Smooth muscle cell (in vitro differentiated cells): Measurements from ENCODE around the gene SYT1. TPM values are rescaled to one million over a fixed set of nuclear protein-coding genes. Genes with fewer than 3 reads are reported as not detected.

Experiments used
- DNase-seq: peaks from one replicate; lab custom pipeline; 2025; ENCODE audit not compliant: unreplicated experiment; lab: John Stamatoyannopoulos, UW
- H2AFZ ChIP-seq: fragments of 200-600 bp; sonication (generic); 2 replicates; pipeline ENCODE4 v1.6.0; 2016; ENCODE audit warnings: antibody characterized with exemption, low read depth, mild to moderate bottlenecking
- H3F3A ChIP-seq: fragments of 200-600 bp; sonication (generic); 2 replicates; pipeline ENCODE4 v1.6.0; 2017; ENCODE audit warnings: antibody characterized with exemption, low read depth
- H3K27ac ChIP-seq: fragments of 200-600 bp; sonication (generic); 2 replicates; pipeline ENCODE4 v1.5.1; 2016; ENCODE audit warnings: low read depth, mild to moderate bottlenecking
- H3K27me3 ChIP-seq: fragments of 200-600 bp; sonication (generic); 2 replicates; pipeline ENCODE4 v1.6.1; 2016; ENCODE audit warnings: low read depth, mild to moderate bottlenecking
- H3K36me3 ChIP-seq: fragments of 200-600 bp; sonication (generic); 2 replicates; pipeline ENCODE4 v1.5.1; 2016; ENCODE audit warnings: low read depth
- H3K4me1 ChIP-seq: fragments of 200-600 bp; sonication (generic); 2 replicates; pipeline ENCODE4 v1.5.1; 2016; ENCODE audit warnings: low read depth
- H3K4me2 ChIP-seq: fragments of 200-600 bp; sonication (generic); 2 replicates; pipeline ENCODE4 v1.6.0; 2016; ENCODE audit warnings: mild to moderate bottlenecking
- H3K4me3 ChIP-seq: fragments of 200-600 bp; sonication (generic); 2 replicates; pipeline ENCODE4 v1.5.1; 2016; ENCODE audit warnings: mild to moderate bottlenecking
- H3K79me2 ChIP-seq: fragments of 200-600 bp; sonication (generic); 2 replicates; pipeline ENCODE4 v1.6.0; 2016; ENCODE audit warnings: low read depth, mild to moderate bottlenecking
- H3K9ac ChIP-seq: fragments of 200-600 bp; sonication (generic); 2 replicates; pipeline ENCODE4 v1.6.0; 2016; ENCODE audit warnings: low read depth
- H3K9me3 ChIP-seq: fragments of 200-600 bp; sonication (generic); replicated peaks from 2 replicates; pipeline ENCODE4 v1.5.1; 2016; ENCODE audit warnings: low read depth
- H4K20me1 ChIP-seq: fragments of 200-600 bp; sonication (generic); 2 replicates; pipeline ENCODE4 v1.6.0; 2016; ENCODE audit warnings: low read depth
- CTCF ChIP-seq: fragments of 200-600 bp; sonication (generic); IDR thresholded peaks from 2 replicates; pipeline ENCODE4 v1.5.1; 2017; ENCODE audit warnings: borderline replicate concordance, mild to moderate bottlenecking, antibody characterized with exemption; ENCODE audit not compliant: insufficient read depth, poor library complexity, severe bottlenecking
- WGBS: methylation state at CpG from one replicate; pipeline ENCODE4 v1.1.7; 2016; ENCODE audit warnings: low lambda C conversion rate; 5-methylcytosine and 5-hydroxymethylcytosine counted together
- polyA plus RNA-seq: library from polyadenylated mRNA; unstranded; fragments of >200 nt; fragmentation: Nextera tagmentation; extraction: Ambion mirVana; gene quantifications from 2 replicates; pipeline ENCODE4 v1.2.1, GENCODE V29; 2016
- total RNA-seq: library from RNA; depleted of rRNA; stranded (reverse); fragments of >200 nt; gene quantifications from 2 replicates; pipeline ENCODE4 v1.2.3, GENCODE V29; 2014

The SYT1 gene
- total and polyA plus RNA-seq, 2 experiments from 2014 or later, result 5.2 to 10.2 TPM

- Histone ChIP-seq H3K27me3 (no peaks in the 10 kb centered on the region), H3K9me3 (no peaks in the 10 kb centered on the region), H3K9ac (no peak overlapping the region), H2AFZ (no peak overlapping the region), H3K4me1 (no peaks in the 10 kb centered on the region), H3F3A (peaks cover 5% of the 10 kb centered on the region), H3K4me2 (peak overlapping the region; percentile 48), H3K4me3 (no peak overlapping the region), H4K20me1 (no peaks in the 10 kb centered on the region), H3K27ac (peak overlapping the region; percentile 6), H3K79me2 (no peaks in the 10 kb centered on the region), H3K36me3 (no peaks in the 10 kb centered on the region)
- WGBS, result 82% methylated on average over 1 of the region's 1 CpG
- no peak for DNase-seq
- no peak for TF ChIP-seq CTCF
These were observed 264.4 kb downstream of the SYT1 start for GRCh38 chr12:79128956-79129355.

- Histone ChIP-seq H3K36me3 (no peaks in the 10 kb centered on the region), H3K9ac (no peak overlapping the region), H2AFZ (no peak overlapping the region), H3F3A (no peaks in the 10 kb centered on the region), H3K4me3 (no peak overlapping the region), H3K4me2 (no peak overlapping the region), H3K9me3 (no peaks in the 10 kb centered on the region), H4K20me1 (no peaks in the 10 kb centered on the region), H3K27ac (no peak overlapping the region), H3K27me3 (no peaks in the 10 kb centered on the region), H3K4me1 (no peaks in the 10 kb centered on the region), H3K79me2 (no peaks in the 10 kb centered on the region)
- WGBS, result 95% methylated on average over 6 of the region's 6 CpGs
- TF ChIP-seq CTCF, result no peak
- no peak for DNase-seq
These were observed 274.3 kb downstream of the SYT1 start for GRCh38 chr12:79138872-79139271.

DNA sequence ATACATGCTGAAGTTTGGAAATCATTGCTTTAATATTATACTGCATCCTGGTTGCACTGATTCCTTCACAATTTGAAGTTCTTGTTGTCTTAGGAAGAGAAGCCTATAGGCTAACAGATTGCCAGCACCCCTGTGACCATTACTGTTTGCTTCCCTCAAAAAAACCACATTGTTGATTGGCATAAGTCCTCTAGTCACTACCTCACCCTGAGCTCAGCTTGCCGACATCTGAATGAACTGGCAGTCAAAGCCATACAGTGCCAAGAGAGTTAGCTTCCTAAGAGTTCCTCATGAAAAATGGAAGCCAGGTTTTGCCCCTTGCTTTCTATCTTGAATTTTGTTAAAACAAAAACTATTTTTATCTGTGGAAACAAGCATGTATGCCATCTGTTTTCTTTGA lies 276.1 kb downstream of the SYT1 start:
- no peaks in the 10 kb centered on the region for H3K9me3 ChIP-seq
- 91% methylated on average over 1 of the region's 1 CpG for WGBS
- H3K27me3 ChIP-seq, result no peaks in the 10 kb centered on the region
- no peaks in the 10 kb centered on the region for H3K36me3 ChIP-seq
- H3K4me3 ChIP-seq, result no peak overlapping the region
- no peaks in the 10 kb centered on the region for H3F3A ChIP-seq
- no peaks in the 10 kb centered on the region for H3K79me2 ChIP-seq
- H2AFZ ChIP-seq, result no peak overlapping the region
- no peak for TF ChIP-seq CTCF
- H4K20me1 ChIP-seq, result no peaks in the 10 kb centered on the region
- DNase-seq, result no peak
- H3K4me1 ChIP-seq, result no peaks in the 10 kb centered on the region
- H3K27ac ChIP-seq, result no peak overlapping the region
- H3K4me2 ChIP-seq, result no peak overlapping the region
- H3K9ac ChIP-seq, result no peak overlapping the region

- Histone ChIP-seq H3K9ac (no peak overlapping the region), H3K4me2 (no peak overlapping the region), H3K27me3 (no peaks in the 10 kb centered on the region), H4K20me1 (no peaks in the 10 kb centered on the region), H3K4me3 (no peak overlapping the region), H3K4me1 (no peaks in the 10 kb centered on the region), H3K27ac (no peak overlapping the region), H3K36me3 (no peaks in the 10 kb centered on the region), H2AFZ (no peak overlapping the region), H3F3A (no peaks in the 10 kb centered on the region), H3K9me3 (no peaks in the 10 kb centered on the region), H3K79me2 (no peaks in the 10 kb centered on the region)
- no peak for TF ChIP-seq CTCF
- WGBS, result 98% methylated on average over 2 of the region's 2 CpGs
- no peak for DNase-seq
These were observed 277.2 kb downstream of the SYT1 start for GRCh38 chr12:79141776-79142175.
